Measurements from ENCODE around the gene CCDC78. TPM values are rescaled to one million over a fixed set of nuclear protein-coding genes. Genes with fewer than 3 reads are reported as not detected.

The CCDC78 gene
- polyA plus RNA-seq, 1 donor from 2014 or later: 10.7 TPM

DNA sequence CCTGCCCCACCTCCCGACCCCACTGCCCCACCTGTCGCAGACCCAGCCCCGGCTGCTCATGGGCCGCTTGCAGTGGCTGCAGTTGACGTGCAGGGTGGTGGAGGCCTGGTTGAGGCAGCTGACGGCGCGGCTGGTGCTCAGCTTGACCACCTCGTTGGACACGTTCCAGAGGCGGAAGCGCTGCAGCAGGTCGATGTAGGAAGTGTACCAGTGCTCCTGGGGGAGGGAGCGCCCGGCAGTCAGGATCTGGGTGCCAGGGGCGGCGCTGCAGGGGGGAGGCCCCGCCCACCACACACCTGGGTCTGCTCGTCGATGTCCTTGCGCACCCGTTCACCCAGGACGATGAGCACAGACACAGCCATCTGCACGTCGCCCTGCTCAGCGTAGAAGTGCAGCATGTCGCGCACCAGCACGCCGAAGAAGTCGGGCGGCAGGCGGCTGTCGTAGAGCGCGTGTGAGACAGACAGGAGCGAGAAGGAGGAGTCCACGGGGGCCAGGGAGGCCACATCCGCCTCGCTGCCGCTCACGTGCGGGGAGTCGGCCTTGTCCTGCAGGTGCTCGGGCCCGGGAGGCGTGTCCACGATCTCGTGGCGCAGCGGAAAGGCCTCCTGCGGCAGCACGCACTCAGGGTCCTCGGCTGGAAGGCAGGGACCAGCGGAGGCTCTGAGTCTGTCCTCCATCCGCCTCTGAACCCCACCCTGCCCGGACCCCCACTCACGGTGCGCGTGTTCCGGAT is 41.1 kb downstream of the CCDC78 start:
- Histone ChIP-seq H3K9me2 (ENCODE audit: insufficient read depth, low read length) (no peaks in the 10 kb centered on the region), H3K4me2 (ENCODE audit: low read length) (no peak overlapping the region), H3K27ac (ENCODE audit: low read length) (no peak overlapping the region)

DNA sequence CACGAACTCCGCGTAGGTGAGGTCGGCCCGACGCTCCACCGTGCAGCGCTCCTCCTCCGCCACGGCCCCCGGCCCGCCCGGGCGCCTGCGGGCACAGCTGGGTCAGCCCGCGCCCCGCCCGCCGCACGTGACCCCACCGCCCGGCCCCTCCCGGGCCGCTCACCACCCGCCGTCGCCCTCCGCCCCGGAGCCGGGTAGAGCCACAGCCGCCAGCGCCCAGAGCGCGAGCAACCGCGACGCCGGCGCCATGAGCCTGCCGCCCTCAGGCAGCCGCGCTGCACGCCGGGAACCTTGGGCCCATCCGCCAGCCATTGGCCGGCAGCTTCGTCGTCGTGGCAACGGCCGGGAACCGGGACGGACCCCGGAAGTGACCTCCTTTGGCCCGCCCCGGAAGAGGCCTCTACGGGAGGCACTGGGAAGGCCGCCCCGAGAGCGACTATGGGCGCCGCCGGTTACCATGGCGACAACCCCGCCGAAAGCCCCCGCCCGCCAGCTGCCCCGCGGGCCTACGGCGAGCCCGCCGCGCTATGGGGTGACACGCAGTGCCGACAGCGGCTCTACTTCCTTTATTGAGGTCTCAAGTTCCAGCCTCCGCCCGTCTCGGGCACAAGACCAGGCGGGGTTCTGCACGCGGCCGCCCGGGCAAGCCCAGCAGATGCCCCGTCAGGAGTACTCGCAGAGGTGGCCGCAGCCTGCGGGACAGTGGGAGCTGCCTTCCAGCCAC is 42.0 kb downstream of the CCDC78 start, which contains the start of gene JMJD8:
Gene JMJD8 (minus strand): TSS at position 264 of the 724 bp plus-strand sequence. CDS start 15 bp downstream, at position 249.
- Histone ChIP-seq H3K79me2 (replicated peaks; ENCODE audit: insufficient read depth, low read length) (peaks cover 21% of the 10 kb centered on the region), H2AFZ (ENCODE audit: low read depth, low read length) (peak within 1 kb of the TSS; percentile 4), H3K36me3 (ENCODE audit: insufficient read depth, low read length) (no peaks in the 10 kb centered on the region), H3K9me2 (ENCODE audit: insufficient read depth, low read length) (no peaks in the 10 kb centered on the region), H3K4me3 (ENCODE audit: low read length) (peak within 1 kb of the TSS; percentile 71), H4K20me1 (ENCODE audit: insufficient read depth) (peaks cover 6% of the 10 kb centered on the region), H3K9me3 (ENCODE audit: low read length) (no peaks in the 10 kb centered on the region), H3K4me2 (ENCODE audit: low read length) (no peak within 1 kb of the TSS), H3K27ac (ENCODE audit: low read length) (peak within 1 kb of the TSS; percentile 61), H3K27me3 (ENCODE audit: insufficient read depth, low read depth, low read length) (no peaks in the 10 kb centered on the region), H3K9ac (ENCODE audit: low read length) (peak within 1 kb of the TSS; percentile 52), H3F3A (ENCODE audit: insufficient read depth, low read length, poor library complexity, severe bottlenecking) (no peaks in the 10 kb centered on the region)
- TF ChIP-seq RAD21 (conservative IDR thresholded peaks at IDR 0.05) (no peak), SMC3 (conservative IDR thresholded peaks at IDR 0.05; ENCODE audit: poor library complexity) (no peak), EP300 (conservative IDR thresholded peaks at IDR 0.05; ENCODE audit: poor library complexity, severe bottlenecking) (peak; percentile 55), MXI1 (conservative IDR thresholded peaks at IDR 0.05; ENCODE audit: poor library complexity, severe bottlenecking) (peak; percentile 86), POLR2AphosphoS5 (IDR thresholded peaks at IDR 0.05) (peak; percentile 55), EZH2 (IDR thresholded peaks at IDR 0.05; ENCODE audit: borderline replicate concordance, insufficient read depth, low read length, poor library complexity, severe bottlenecking) (no peak), TAF1 (IDR thresholded peaks at IDR 0.05; ENCODE audit: low read depth) (no peak)
- TF ChIP-seq, protein P1, sequence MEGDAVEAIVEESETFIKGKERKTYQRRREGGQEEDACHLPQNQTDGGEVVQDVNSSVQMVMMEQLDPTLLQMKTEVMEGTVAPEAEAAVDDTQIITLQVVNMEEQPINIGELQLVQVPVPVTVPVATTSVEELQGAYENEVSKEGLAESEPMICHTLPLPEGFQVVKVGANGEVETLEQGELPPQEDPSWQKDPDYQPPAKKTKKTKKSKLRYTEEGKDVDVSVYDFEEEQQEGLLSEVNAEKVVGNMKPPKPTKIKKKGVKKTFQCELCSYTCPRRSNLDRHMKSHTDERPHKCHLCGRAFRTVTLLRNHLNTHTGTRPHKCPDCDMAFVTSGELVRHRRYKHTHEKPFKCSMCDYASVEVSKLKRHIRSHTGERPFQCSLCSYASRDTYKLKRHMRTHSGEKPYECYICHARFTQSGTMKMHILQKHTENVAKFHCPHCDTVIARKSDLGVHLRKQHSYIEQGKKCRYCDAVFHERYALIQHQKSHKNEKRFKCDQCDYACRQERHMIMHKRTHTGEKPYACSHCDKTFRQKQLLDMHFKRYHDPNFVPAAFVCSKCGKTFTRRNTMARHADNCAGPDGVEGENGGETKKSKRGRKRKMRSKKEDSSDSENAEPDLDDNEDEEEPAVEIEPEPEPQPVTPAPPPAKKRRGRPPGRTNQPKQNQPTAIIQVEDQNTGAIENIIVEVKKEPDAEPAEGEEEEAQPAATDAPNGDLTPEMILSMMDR (IDR thresholded peaks at IDR 0.05; ENCODE audit: poor library complexity, severe bottlenecking): peak; percentile 7

More for the DNA sequence above, 41.1 kb downstream of the CCDC78 start:
- peak overlapping the region; percentile 71 for H3K4me3 ChIP-seq (ENCODE audit: low read length)
- peaks cover 6% of the 10 kb centered on the region for H4K20me1 ChIP-seq (ENCODE audit: insufficient read depth)
- H3K27me3 ChIP-seq (ENCODE audit: insufficient read depth, low read depth, low read length): no peaks in the 10 kb centered on the region
- no peak overlapping the region for H2AFZ ChIP-seq (ENCODE audit: low read depth, low read length)
- H3K9me3 ChIP-seq (ENCODE audit: low read length): no peaks in the 10 kb centered on the region
- TF ChIP-seq RAD21 (conservative IDR thresholded peaks at IDR 0.05) (no peak), POLR2AphosphoS5 (IDR thresholded peaks at IDR 0.05) (no peak), MXI1 (conservative IDR thresholded peaks at IDR 0.05; ENCODE audit: poor library complexity, severe bottlenecking) (no peak), SMC3 (conservative IDR thresholded peaks at IDR 0.05; ENCODE audit: poor library complexity) (no peak), TAF1 (IDR thresholded peaks at IDR 0.05; ENCODE audit: low read depth) (no peak), EP300 (conservative IDR thresholded peaks at IDR 0.05; ENCODE audit: poor library complexity, severe bottlenecking) (no peak), EZH2 (IDR thresholded peaks at IDR 0.05; ENCODE audit: borderline replicate concordance, insufficient read depth, low read length, poor library complexity, severe bottlenecking) (no peak)
- TF ChIP-seq, protein P2, sequence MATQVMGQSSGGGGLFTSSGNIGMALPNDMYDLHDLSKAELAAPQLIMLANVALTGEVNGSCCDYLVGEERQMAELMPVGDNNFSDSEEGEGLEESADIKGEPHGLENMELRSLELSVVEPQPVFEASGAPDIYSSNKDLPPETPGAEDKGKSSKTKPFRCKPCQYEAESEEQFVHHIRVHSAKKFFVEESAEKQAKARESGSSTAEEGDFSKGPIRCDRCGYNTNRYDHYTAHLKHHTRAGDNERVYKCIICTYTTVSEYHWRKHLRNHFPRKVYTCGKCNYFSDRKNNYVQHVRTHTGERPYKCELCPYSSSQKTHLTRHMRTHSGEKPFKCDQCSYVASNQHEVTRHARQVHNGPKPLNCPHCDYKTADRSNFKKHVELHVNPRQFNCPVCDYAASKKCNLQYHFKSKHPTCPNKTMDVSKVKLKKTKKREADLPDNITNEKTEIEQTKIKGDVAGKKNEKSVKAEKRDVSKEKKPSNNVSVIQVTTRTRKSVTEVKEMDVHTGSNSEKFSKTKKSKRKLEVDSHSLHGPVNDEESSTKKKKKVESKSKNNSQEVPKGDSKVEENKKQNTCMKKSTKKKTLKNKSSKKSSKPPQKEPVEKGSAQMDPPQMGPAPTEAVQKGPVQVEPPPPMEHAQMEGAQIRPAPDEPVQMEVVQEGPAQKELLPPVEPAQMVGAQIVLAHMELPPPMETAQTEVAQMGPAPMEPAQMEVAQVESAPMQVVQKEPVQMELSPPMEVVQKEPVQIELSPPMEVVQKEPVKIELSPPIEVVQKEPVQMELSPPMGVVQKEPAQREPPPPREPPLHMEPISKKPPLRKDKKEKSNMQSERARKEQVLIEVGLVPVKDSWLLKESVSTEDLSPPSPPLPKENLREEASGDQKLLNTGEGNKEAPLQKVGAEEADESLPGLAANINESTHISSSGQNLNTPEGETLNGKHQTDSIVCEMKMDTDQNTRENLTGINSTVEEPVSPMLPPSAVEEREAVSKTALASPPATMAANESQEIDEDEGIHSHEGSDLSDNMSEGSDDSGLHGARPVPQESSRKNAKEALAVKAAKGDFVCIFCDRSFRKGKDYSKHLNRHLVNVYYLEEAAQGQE (IDR thresholded peaks at IDR 0.05; ENCODE audit: borderline replicate concordance): no peak
- TF ChIP-seq, protein P1 (IDR thresholded peaks at IDR 0.05; ENCODE audit: poor library complexity, severe bottlenecking): no peak
- H3K9ac ChIP-seq (ENCODE audit: low read length): no peak overlapping the region
- peaks cover 25% of the 10 kb centered on the region for H3K79me2 ChIP-seq (replicated peaks; ENCODE audit: insufficient read depth, low read length)
- no peaks in the 10 kb centered on the region for H3K36me3 ChIP-seq (ENCODE audit: insufficient read depth, low read length)
- H3F3A ChIP-seq (ENCODE audit: insufficient read depth, low read length, poor library complexity, severe bottlenecking): no peaks in the 10 kb centered on the region

Measured in neural cell (in vitro differentiated cells).